ENCODE measurements around the gene SGK2.

The SGK2 gene

GRCh38 chr20:43567477-43567876 is 8.7 kb downstream of the SGK2 start:
- H3K4me3 ChIP-seq (ENCODE audit: low read depth, low read length), result no peak overlapping the region
- TF ChIP-seq MYC (IDR thresholded peaks at IDR 0.05; ENCODE audit: low read depth, low read length), result no peak
- TF ChIP-seq, protein P1, sequence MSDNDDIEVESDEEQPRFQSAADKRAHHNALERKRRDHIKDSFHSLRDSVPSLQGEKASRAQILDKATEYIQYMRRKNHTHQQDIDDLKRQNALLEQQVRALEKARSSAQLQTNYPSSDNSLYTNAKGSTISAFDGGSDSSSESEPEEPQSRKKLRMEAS (IDR thresholded peaks at IDR 0.05; ENCODE audit: low read depth, low read length), result no peak
- TF ChIP-seq, protein P2, sequence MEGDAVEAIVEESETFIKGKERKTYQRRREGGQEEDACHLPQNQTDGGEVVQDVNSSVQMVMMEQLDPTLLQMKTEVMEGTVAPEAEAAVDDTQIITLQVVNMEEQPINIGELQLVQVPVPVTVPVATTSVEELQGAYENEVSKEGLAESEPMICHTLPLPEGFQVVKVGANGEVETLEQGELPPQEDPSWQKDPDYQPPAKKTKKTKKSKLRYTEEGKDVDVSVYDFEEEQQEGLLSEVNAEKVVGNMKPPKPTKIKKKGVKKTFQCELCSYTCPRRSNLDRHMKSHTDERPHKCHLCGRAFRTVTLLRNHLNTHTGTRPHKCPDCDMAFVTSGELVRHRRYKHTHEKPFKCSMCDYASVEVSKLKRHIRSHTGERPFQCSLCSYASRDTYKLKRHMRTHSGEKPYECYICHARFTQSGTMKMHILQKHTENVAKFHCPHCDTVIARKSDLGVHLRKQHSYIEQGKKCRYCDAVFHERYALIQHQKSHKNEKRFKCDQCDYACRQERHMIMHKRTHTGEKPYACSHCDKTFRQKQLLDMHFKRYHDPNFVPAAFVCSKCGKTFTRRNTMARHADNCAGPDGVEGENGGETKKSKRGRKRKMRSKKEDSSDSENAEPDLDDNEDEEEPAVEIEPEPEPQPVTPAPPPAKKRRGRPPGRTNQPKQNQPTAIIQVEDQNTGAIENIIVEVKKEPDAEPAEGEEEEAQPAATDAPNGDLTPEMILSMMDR (IDR thresholded peaks at IDR 0.05; ENCODE audit: low read depth, low read length), result no peak
- DNase-seq (ENCODE audit: low read depth), result no peak

- H3K4me3 ChIP-seq (ENCODE audit: low read depth, low read length), result no peak overlapping the region
- TF ChIP-seq, protein P2 (IDR thresholded peaks at IDR 0.05; ENCODE audit: low read depth, low read length), result no peak
- TF ChIP-seq POLR2A (IDR thresholded peaks at IDR 0.05; ENCODE audit: extremely low read depth, insufficient read length), result no peak
- TF ChIP-seq MYC (IDR thresholded peaks at IDR 0.05; ENCODE audit: low read depth, low read length), result no peak
- TF ChIP-seq, protein P1 (IDR thresholded peaks at IDR 0.05; ENCODE audit: low read depth, low read length), result no peak
- DNase-seq (ENCODE audit: low read depth), result no peak
Measured at GRCh38 chr20:43568706-43569105, 9.9 kb downstream of the SGK2 start.

GRCh38 chr20:43569282-43569681 is 10.5 kb downstream of the SGK2 start:
- no peak for DNase-seq (ENCODE audit: low read depth)
- no peak overlapping the region for H3K4me3 ChIP-seq (ENCODE audit: low read depth, low read length)
- TF ChIP-seq, protein P1 (IDR thresholded peaks at IDR 0.05; ENCODE audit: low read depth, low read length), result no peak
- TF ChIP-seq, protein P2 (IDR thresholded peaks at IDR 0.05; ENCODE audit: low read depth, low read length), result no peak
- TF ChIP-seq POLR2A (IDR thresholded peaks at IDR 0.05; ENCODE audit: extremely low read depth, insufficient read length), result no peak
- TF ChIP-seq MYC (IDR thresholded peaks at IDR 0.05; ENCODE audit: low read depth, low read length), result no peak

GRCh38 chr20:43570496-43570895 is 11.7 kb downstream of the SGK2 start:
- no peak overlapping the region for H3K4me3 ChIP-seq (ENCODE audit: low read depth, low read length)
- TF ChIP-seq, protein P2 (IDR thresholded peaks at IDR 0.05; ENCODE audit: low read depth, low read length), result no peak
- TF ChIP-seq, protein P1 (IDR thresholded peaks at IDR 0.05; ENCODE audit: low read depth, low read length), result no peak
- no peak for TF ChIP-seq MYC (IDR thresholded peaks at IDR 0.05; ENCODE audit: low read depth, low read length)
- no peak for TF ChIP-seq POLR2A (IDR thresholded peaks at IDR 0.05; ENCODE audit: extremely low read depth, insufficient read length)
- no peak for DNase-seq (ENCODE audit: low read depth)

DNA sequence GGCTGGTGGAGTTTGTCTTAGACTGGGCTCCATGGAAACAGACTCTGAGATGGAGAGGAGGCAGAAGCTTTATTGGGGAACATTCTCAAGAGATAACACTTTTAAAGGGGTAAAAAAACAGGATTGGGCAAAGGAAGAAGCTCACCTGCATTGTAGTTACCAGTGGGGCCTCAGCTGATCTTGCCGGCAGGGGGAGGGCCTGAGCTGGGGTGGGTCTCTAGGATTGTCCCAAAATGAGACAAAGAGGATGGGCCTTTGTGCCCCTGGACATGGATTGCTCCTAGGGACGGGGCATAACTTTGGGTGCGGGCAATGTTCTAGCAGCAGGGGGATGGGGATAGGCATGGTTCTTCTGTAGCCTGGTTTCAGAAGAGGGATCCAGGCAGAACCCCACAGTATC is 12.5 kb downstream of the SGK2 start:
- no peak for DNase-seq (ENCODE audit: low read depth)

GRCh38 chr20:43571771-43572170 is 12.9 kb downstream of the SGK2 start:
- TF ChIP-seq, protein P2 (IDR thresholded peaks at IDR 0.05; ENCODE audit: low read depth, low read length), result no peak
- TF ChIP-seq, protein P1 (IDR thresholded peaks at IDR 0.05; ENCODE audit: low read depth, low read length), result no peak
- no peak for TF ChIP-seq POLR2A (IDR thresholded peaks at IDR 0.05; ENCODE audit: extremely low read depth, insufficient read length)
- no peak for TF ChIP-seq MYC (IDR thresholded peaks at IDR 0.05; ENCODE audit: low read depth, low read length)
- H3K4me3 ChIP-seq (ENCODE audit: low read depth, low read length), result no peak overlapping the region
- no peak for DNase-seq (ENCODE audit: low read depth)

More for the DNA sequence above, 12.5 kb downstream of the SGK2 start:
- no peak overlapping the region for H3K4me3 ChIP-seq (ENCODE audit: low read depth, low read length)
- TF ChIP-seq, protein P1 (IDR thresholded peaks at IDR 0.05; ENCODE audit: low read depth, low read length), result no peak
